Cardiac fibroblast (primary cell): ENCODE measurements around the gene LGI1.

Source experiments
- DNase-seq, 2 donors: peaks; one replicate each; pipeline versions ENCODE4 v3.0.0 to v3.0.0-alpha.2; 2010; ENCODE audit warnings: low read depth in 2 of 2
- H3K4me3 ChIP-seq, 2 donors: replicated peaks in 1 of 2; 1 replicate in 1 of 2; 2 replicates in 1 of 2; pipeline ENCODE4 v1.5.1; 2011; ENCODE audit warnings: low read depth in 2 of 2, low read length in 2 of 2, mild to moderate bottlenecking in 2 of 2, moderate library complexity in 1 of 2
- CTCF ChIP-seq: IDR thresholded peaks from one replicate; pipeline ENCODE4 v1.5.1; 2011; ENCODE audit warnings: low read depth, mild to moderate bottlenecking, low read length, inconsistent platforms

The LGI1 gene

GRCh38 chr10:93841961-93842360, 84.2 kb downstream of the LGI1 start:
- no peak for TF ChIP-seq CTCF
- DNase-seq = no peak
- H3K4me3 ChIP-seq = no peak overlapping the region

GRCh38 chr10:93844979-93845626, 87.4 kb downstream of the LGI1 start:
- H3K4me3 ChIP-seq = no peak overlapping the region
- TF ChIP-seq CTCF = no peak
- DNase-seq = no peak
